Measurements from ENCODE around the gene ADSS2.

ADSS2 gene

DNA sequence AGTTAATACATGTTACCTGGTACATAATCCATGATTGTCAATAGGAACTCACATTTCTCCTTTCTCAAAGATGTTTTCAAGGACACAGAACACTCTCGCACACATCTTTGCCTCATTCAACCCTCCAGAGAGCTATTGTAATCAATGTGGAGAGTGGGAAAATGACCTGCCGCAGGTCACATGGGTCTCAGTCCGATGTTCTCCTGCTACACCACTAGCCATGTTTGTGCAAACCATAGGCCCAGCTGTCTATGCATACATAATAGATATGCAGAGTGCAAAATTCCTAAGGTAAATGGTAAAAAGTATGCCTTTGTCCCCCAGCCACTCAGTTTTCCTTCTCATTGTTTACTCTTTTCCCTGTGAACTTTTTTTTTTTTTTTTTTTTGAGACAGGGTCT, 89.2 kb downstream of the ADSS2 start:
- DNase-seq: no peak

DNA sequence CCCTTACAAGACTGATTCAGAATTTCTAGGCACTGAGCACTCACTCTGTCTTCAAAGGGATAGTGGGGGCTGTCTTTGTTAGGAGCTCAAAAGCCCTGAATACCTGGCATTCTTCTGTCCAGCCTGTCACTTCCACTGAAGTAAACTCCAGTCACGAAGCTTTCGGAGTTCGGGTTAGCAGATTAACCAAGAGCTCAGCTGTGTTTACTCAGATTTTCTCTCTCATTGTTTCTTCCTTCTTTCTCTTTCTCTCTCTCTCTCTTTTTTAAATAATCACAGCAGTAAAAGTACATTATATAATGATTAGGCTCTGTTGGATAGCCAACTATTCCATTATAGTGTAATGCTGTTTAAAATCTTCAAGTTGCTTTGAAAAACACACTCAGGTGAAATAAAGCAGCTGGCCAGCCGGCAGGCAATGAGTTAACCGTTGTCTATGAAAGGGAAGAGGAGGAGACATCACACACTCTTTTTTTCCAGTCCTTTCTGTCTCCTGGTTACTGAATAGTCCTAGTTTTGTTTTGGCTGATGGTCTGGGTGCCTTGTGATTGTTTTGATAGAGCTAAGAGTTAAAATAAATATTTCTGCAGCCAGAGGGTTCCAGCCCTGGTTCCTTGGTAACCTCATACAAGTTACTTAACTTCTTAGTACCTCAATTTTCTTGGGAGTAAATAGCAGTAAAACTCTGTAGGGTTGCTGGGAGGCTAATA, 89.8 kb downstream of the ADSS2 start:
- DNase-seq: no peak
